ENCODE results near the gene PAFAH1B1.

- TF ChIP-seq POLR2A (IDR thresholded peaks at IDR 0.05; ENCODE audit: low read depth, low read length) = no peak
- TF ChIP-seq POLR2AphosphoS5 (IDR thresholded peaks at IDR 0.05; ENCODE audit: low read depth, low read length) = no peak
These were observed 9.2 kb downstream of the PAFAH1B1 start for GRCh38 chr17:2602597-2603017.
